ENCODE results near the gene DOCK4. TPM values are rescaled to one million over a fixed set of nuclear protein-coding genes. Genes with fewer than 3 reads are reported as not detected.

The DOCK4 gene
- total RNA-seq, 1 donor from 2014 or later: 0.73 TPM

DNA sequence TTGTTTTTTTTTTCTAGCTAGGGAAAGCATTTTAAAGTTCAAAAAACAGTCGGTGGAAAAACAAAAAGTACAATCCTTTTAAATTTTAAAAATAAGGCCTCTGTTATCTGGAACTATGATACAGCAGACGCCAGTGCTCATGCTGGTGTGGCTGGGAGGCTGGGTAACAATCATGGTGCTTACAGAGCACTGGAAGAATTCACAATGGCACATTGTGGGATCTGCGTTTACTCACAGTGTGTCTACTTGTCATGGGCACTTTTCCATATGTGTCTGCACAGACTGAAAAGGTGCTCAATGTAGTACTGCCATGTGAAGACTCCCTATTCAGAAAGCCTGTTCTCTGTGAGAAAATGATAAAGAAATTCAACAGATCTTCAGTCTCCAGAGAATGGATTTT, 365.7 kb downstream of the DOCK4 start:
- Mint-ChIP-seq H3K4me1 (no peaks in the 10 kb centered on the region), H3K4me3 (no peak overlapping the region), H3K36me3 (ENCODE audit: low read depth) (no peaks in the 10 kb centered on the region), H3K9me3 (peaks cover 5% of the 10 kb centered on the region), H3K27ac (no peak overlapping the region), H3K27me3 (peaks cover 2% of the 10 kb centered on the region)
- intact Hi-C loops (cut with micrococcal nuclease): no loop called here
- DNase-seq: no peak
- TF ChIP-seq, protein P1, sequence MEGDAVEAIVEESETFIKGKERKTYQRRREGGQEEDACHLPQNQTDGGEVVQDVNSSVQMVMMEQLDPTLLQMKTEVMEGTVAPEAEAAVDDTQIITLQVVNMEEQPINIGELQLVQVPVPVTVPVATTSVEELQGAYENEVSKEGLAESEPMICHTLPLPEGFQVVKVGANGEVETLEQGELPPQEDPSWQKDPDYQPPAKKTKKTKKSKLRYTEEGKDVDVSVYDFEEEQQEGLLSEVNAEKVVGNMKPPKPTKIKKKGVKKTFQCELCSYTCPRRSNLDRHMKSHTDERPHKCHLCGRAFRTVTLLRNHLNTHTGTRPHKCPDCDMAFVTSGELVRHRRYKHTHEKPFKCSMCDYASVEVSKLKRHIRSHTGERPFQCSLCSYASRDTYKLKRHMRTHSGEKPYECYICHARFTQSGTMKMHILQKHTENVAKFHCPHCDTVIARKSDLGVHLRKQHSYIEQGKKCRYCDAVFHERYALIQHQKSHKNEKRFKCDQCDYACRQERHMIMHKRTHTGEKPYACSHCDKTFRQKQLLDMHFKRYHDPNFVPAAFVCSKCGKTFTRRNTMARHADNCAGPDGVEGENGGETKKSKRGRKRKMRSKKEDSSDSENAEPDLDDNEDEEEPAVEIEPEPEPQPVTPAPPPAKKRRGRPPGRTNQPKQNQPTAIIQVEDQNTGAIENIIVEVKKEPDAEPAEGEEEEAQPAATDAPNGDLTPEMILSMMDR (IDR thresholded peaks at IDR 0.05): no peak
- CTCF ChIA-PET: no interaction called here
- POLR2A ChIA-PET: no interaction called here
- no peak for ATAC-seq (ENCODE audit: low read depth)

DNA sequence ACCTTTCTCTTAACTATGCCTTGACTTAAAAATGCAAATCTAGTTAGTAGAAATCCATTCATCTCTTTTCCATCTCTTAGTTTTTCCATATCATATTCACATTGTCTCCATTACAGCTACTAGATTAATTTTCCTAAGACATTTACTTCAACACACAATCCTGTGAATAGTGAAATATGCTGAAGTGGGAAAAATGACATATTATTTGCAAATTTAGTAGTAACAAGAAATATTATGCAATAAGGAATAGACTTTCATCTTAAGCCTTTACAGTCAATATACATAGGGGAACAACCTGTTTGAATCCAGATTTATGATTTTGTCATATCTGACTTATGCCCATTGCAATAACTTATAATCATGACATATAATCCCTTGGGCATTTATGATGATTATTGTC, 366.9 kb downstream of the DOCK4 start:
- H3K27me3 Mint-ChIP-seq: peaks cover 2% of the 10 kb centered on the region
- H3K36me3 Mint-ChIP-seq (ENCODE audit: low read depth): no peaks in the 10 kb centered on the region
- ChIA-PET CTCF (no interaction called here), POLR2A (no interaction called here)
- no peak overlapping the region for H3K4me3 Mint-ChIP-seq
- no peaks in the 10 kb centered on the region for H3K4me1 Mint-ChIP-seq
- intact Hi-C loops (cut with micrococcal nuclease): no loop called here
- TF ChIP-seq, protein P1 (IDR thresholded peaks at IDR 0.05): no peak
- H3K27ac Mint-ChIP-seq: no peak overlapping the region
- ATAC-seq (ENCODE audit: low read depth) (no peak), DNase-seq (no peak)
- peaks cover 5% of the 10 kb centered on the region for H3K9me3 Mint-ChIP-seq

DNA sequence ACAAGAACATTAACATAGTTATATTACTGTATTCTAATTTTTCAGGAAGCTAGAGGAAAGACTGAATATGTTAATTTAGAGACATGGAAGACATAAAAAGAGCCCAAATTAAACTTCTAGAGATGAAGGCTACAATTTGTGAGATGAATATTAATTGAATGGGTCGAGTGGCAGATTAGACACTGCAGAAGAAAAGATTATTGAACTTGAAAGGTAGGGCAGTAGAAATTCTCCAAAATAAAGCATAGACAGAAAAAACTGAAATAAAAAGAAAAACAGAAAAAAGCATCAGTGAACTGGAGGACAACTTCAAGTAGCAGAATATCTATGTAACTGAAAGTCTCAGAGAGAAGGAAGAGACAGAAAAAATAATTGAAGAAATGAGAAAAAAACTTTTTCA, 369.6 kb downstream of the DOCK4 start:
- Mint-ChIP-seq H3K9me3 (peaks cover 5% of the 10 kb centered on the region), H3K4me1 (no peaks in the 10 kb centered on the region), H3K36me3 (ENCODE audit: low read depth) (no peaks in the 10 kb centered on the region), H3K4me3 (no peak overlapping the region), H3K27ac (no peak overlapping the region), H3K27me3 (peaks cover 2% of the 10 kb centered on the region)
- TF ChIP-seq, protein P1 (IDR thresholded peaks at IDR 0.05): no peak
- intact Hi-C loops (cut with micrococcal nuclease): no loop called here
- DNase-seq (no peak), ATAC-seq (ENCODE audit: low read depth) (no peak)
- ChIA-PET POLR2A (no interaction called here), CTCF (no interaction called here)

DNA sequence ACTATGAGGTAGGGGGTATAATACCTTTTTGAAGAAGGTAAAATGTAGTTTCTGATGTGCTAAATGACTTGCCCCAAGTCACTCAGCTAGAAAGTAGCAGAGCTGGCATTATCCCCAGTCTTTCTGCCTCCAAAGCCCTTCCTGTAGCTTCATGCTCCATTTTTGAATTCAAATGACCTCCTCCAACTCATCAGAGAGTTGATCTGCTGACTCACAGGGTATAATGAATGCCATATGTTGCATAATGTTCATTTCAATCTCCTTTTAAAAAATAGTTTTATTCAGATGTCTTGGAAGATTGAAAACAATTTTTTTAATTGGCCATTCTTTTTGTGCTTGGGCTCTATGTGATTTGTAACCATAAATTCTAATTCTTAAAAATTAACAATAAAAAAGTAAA, 371.1 kb downstream of the DOCK4 start:
- H3K9me3 Mint-ChIP-seq: peaks cover 5% of the 10 kb centered on the region
- no peak for DNase-seq
- TF ChIP-seq, protein P1 (IDR thresholded peaks at IDR 0.05): no peak
- no peak overlapping the region for H3K27ac Mint-ChIP-seq
- no peaks in the 10 kb centered on the region for H3K36me3 Mint-ChIP-seq (ENCODE audit: low read depth)
- ATAC-seq (ENCODE audit: low read depth): no peak
- peaks cover 2% of the 10 kb centered on the region for H3K27me3 Mint-ChIP-seq
- no peaks in the 10 kb centered on the region for H3K4me1 Mint-ChIP-seq
- H3K4me3 Mint-ChIP-seq: no peak overlapping the region
- POLR2A ChIA-PET: no interaction called here
- intact Hi-C loops (cut with micrococcal nuclease): no loop called here
- CTCF ChIA-PET: no interaction called here

DNA sequence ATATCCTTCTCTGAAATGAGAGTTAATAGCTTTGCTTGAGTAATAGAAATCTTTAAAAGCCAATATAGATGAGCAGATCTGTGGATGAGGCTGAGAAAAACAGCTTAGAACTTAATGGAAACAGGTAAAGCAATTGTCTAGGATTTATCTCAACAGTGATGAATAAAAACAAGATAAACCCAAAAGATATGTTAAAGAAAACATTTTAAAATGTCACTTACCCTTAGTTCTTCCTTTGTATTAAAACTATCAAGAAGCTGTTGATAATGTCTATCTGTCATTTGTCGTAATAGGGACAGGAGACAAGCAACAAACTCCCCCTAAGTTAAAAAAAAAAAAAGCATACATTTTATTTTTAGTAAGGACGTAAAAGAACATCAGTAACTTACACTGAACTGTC, 371.8 kb downstream of the DOCK4 start:
- ATAC-seq (ENCODE audit: low read depth) (no peak), DNase-seq (no peak)
- ChIA-PET POLR2A (no interaction called here), CTCF (no interaction called here)
- H3K36me3 Mint-ChIP-seq (ENCODE audit: low read depth): no peaks in the 10 kb centered on the region
- no peak overlapping the region for H3K27ac Mint-ChIP-seq
- peaks cover 5% of the 10 kb centered on the region for H3K9me3 Mint-ChIP-seq
- intact Hi-C loops (cut with micrococcal nuclease): no loop called here
- H3K4me1 Mint-ChIP-seq: no peaks in the 10 kb centered on the region
- H3K27me3 Mint-ChIP-seq: peaks cover 2% of the 10 kb centered on the region
- TF ChIP-seq, protein P1 (IDR thresholded peaks at IDR 0.05): no peak
- no peak overlapping the region for H3K4me3 Mint-ChIP-seq
